AG09309 (cell line): ENCODE data around the gene XIRP2.
"Not testable (repeated sequence)": the region's sequence is repeated elsewhere in the genome, so short reads cannot be mapped to it uniquely, and the experiment has no call there.

Experiments used
- DNase-seq: peaks from one replicate; pipeline ENCODE4 v3.0.0-alpha.2; 2010; ENCODE audit warnings: low read depth
- H3K4me3 ChIP-seq: 2 replicates; pipeline ENCODE4 v1.5.1; 2011; ENCODE audit warnings: mild to moderate bottlenecking, low read depth, low read length, moderate library complexity; ENCODE audit not compliant: control insufficient read depth
- TF ChIP-seq, protein P1 (sequence below): IDR thresholded peaks from 2 replicates; pipeline ENCODE4 v1.5.1; 2011; ENCODE audit warnings: mild to moderate bottlenecking, low read depth, low read length, inconsistent platforms; ENCODE audit not compliant: insufficient read depth, control insufficient read depth; ENCODE audit errors: missing control alignments

The XIRP2 gene

DNA sequence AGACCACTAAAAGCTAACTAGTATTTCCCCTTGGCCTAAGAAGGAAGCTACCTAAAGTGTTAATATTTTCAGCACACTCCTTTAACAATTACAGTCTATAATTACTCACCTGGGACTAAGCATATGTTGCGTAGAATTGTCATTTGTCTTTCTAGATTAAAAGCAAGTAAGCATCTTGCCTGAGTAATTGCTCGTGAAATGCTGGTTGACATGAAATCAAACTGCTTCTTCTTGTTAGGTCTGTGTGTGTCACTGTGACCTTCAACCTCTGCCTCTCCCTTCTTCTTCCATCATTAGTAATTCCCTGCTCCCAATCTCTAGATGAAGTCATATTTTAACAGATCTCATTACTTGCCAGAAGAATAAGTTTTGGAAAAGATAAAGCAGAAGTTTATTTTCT is 212.2 kb downstream of the XIRP2 start:
- no peak overlapping the region for H3K4me3 ChIP-seq
- TF ChIP-seq, protein P1, sequence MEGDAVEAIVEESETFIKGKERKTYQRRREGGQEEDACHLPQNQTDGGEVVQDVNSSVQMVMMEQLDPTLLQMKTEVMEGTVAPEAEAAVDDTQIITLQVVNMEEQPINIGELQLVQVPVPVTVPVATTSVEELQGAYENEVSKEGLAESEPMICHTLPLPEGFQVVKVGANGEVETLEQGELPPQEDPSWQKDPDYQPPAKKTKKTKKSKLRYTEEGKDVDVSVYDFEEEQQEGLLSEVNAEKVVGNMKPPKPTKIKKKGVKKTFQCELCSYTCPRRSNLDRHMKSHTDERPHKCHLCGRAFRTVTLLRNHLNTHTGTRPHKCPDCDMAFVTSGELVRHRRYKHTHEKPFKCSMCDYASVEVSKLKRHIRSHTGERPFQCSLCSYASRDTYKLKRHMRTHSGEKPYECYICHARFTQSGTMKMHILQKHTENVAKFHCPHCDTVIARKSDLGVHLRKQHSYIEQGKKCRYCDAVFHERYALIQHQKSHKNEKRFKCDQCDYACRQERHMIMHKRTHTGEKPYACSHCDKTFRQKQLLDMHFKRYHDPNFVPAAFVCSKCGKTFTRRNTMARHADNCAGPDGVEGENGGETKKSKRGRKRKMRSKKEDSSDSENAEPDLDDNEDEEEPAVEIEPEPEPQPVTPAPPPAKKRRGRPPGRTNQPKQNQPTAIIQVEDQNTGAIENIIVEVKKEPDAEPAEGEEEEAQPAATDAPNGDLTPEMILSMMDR: no peak
- DNase-seq: no peak

- no peak for DNase-seq
- TF ChIP-seq, protein P1: no peak
- H3K4me3 ChIP-seq: no peak overlapping the region
Observed at GRCh38 chr2:167103028-167103756, 214.9 kb downstream of the XIRP2 start.

DNA sequence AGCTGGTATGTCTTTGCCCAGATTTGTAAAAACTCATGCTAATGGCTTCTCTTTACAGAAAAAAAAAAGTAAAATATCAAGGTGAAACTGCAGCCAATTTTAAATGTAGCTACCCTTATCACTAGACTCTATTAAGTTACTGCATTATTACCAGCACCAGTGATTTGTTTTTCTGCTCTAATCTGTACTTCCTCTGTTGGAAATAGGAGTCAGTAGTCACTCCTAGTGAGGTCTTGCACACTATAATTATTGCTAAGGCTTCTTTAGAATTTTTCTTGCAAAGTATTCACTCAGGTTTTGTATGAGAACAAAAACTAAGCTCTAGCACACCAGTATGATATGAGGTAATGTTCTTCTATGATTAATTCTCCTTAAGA is 215.5 kb downstream of the XIRP2 start:
- TF ChIP-seq, protein P1: no peak
- no peak for DNase-seq

DNA sequence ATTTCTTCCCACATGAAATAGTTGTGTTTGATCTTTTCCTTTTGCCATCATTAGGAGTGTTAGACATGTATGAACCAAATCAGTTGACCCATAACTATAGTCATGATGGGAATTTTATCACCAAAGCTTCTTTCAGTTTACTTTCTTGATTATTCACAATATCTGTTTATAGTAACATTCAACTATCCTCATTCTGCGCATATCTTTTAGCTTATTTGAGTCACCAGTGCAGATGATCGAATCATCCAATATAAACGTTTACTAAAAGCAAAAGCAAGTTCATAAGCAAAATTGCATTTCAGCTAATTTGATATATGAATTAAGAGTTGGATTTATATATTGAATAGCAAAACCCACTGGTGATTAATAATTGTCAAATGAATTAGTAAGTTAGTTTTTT is 216.4 kb downstream of the XIRP2 start:
- no peak overlapping the region for H3K4me3 ChIP-seq
- no peak for DNase-seq
- TF ChIP-seq, protein P1: no peak

More for the DNA sequence above, 215.5 kb downstream of the XIRP2 start:
- H3K4me3 ChIP-seq: no peak overlapping the region

- not testable (repeated sequence) for DNase-seq, H3K4me3 ChIP-seq
Observed at GRCh38 chr2:167109682-167110081, 221.4 kb downstream of the XIRP2 start.

DNA sequence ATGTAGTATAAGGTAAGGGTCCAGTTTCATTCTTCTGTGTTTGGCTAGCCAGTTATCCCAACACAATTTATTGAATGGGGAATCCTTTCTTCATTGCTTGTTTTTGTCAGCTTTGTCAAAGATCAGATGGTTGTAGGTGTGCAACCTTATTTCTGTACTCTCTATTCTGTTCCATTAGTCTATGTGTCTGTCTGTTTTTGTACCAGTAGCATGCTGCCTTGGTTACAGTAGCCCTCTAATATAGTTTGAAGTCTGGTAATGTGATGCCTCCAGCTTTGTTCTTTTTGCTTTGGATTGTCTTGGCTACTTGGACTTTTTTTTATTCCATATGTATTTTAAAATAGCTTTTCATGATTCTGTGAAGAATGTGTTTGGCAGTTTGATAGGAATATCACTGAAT is 222.1 kb downstream of the XIRP2 start:
- DNase-seq: no peak
- TF ChIP-seq, protein P1: no peak
- H3K4me3 ChIP-seq: no peak overlapping the region

- TF ChIP-seq, protein P1: no peak
- DNase-seq: no peak
- H3K4me3 ChIP-seq: no peak overlapping the region
Observed at GRCh38 chr2:167114018-167114417, 225.7 kb downstream of the XIRP2 start.
